GM12801 (cell line): ENCODE measurements around the gene EPHA1.

ENCODE experiments used
- CTCF ChIP-seq: IDR thresholded peaks from one replicate; pipeline ENCODE4 v1.5.1; 2011; ENCODE audit warnings: control low read depth; ENCODE audit not compliant: insufficient read length; ENCODE audit errors: extremely low read depth

Gene EPHA1

GRCh38 chr7:143388491-143389101 is 20.1 kb downstream of the EPHA1 start:
- no peak for TF ChIP-seq CTCF

- no peak for TF ChIP-seq CTCF
These were observed 20.6 kb downstream of the EPHA1 start for GRCh38 chr7:143388051-143388450.

DNA sequence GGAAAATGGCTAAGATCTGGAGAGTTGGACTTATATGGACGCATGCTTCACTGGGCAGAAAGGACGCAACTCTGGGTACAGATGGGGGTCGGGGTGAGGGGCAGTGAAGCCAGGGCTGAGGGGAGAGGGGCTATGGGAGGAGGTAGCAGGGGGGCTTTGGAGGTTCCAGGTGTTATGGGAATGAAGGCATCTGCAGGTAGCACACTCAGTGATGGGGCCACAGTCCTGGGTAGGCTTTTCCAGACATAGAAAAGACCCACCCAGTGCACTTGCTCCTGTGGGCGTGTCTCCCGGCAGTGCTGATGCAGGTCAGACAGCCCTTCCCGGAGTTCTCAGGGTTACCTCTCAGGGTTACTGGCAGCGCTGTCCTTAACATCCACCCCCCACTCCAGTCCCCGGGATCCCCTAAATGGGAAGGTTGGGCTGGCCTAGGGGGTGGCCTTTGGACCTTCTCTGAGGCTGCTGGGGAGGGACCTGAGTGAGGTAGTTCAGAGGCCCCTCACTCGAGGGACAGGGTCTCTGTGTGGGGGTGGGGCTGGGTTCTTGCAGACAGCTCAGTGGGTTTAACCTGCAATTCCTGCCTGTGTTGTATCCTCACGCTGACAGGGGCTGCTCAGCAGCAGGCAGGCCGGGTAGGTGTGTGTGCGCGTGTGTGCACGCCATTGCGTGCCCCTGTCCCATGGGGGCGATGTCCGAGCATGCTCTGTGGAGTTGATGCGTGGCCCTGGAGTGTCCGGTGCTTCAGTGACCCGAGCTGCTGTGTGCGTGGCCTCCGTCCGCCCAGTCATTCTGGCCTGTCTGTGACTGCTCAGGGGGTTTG is 21.3 kb downstream of the EPHA1 start:
- no peak for TF ChIP-seq CTCF

DNA sequence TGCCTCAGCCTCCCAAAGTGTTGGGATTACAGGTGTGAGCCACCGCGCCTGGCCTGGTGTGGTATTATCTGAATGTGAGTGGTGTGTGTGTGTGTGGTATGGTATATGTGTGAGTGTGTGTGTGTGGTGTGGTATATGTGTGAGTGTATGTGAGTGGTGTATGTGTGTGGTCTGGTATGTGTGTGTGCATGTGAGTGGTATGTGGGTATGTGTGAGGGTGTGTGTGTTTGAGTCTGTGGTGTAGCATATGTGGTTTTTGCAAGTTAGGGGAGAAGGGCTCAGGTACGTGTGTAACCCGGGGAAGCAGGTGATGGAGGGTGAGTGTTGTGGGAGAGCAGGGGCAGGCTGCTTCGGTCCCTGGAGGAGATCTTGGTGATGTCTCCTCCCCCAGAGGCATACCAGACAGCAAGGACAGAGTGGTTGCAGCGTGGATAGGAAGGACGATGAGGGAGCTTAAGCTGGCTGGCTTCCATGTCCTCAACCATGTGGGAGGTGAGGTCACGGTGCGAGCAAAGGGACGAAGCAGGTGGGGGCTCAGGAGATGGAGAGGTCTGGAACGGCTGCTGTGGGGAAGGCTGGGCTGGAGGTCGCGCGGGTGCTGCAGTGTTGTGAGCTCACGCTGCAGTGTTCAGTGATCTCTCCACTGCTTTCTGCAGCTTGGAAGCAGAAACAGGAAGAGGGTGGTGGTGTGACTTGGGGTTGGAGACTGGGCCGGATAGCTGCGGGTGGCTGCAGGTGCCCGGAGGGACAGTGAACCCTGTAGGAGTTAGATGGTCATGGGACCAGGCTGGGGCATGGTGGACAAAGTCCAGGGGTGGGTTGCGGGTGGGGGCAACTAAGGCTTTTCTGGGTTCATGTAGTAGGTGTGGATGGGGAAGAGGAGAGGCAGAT is 22.5 kb downstream of the EPHA1 start:
- TF ChIP-seq CTCF: no peak

- no peak for TF ChIP-seq CTCF
These were observed 23.7 kb downstream of the EPHA1 start for GRCh38 chr7:143384661-143385631.

DNA sequence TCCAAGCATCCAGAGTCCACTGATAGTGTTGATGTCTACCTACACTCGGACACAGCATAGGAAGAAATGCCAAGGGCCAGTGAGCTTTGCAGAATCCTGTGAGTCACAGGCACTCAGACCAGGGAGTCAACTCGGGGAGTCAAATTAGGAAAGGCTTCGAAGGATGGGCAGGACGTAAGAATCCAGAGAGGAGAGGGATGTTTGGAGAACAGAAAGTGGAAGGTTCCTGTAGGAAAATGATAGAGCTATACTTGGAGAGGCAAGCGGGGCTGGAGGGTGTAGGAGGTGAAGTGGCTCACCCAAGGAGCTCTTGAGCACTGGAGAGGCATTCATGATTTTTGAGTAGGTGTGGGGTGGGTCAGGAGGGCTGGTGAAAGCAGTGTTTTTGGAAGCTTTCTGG is 24.5 kb downstream of the EPHA1 start:
- no peak for TF ChIP-seq CTCF
